SK-N-SH (cell line): ENCODE measurements around the gene GPR137. TPM values are rescaled to one million over a fixed set of nuclear protein-coding genes. Genes with fewer than 3 reads are reported as not detected.

Experiments
- CTCF ChIA-PET: fragments of 300-600, 350-600 bp; formaldehyde crosslinking; extraction: SDS; loops from one replicate; lab custom pipeline; 2021; lab: Yijun Ruan, JAX
- POLR2A ChIA-PET: fragments of 350-600 bp; sonication (Branson Sonifier 250); formaldehyde crosslinking; extraction: SDS; loops from one replicate; lab custom pipeline; 2020; ENCODE audit warnings: antibody characterized with exemption, inconsistent platforms; lab: Yijun Ruan, JAX
- DNase-seq: peaks from one replicate; pipeline ENCODE4 v3.0.0; 2012
- H2AFZ ChIP-seq: fragments of 200-600 bp; sonication (generic); 2 replicates; pipeline ENCODE4 v1.8.1; 2016; ENCODE audit warnings: antibody characterized with exemption, mild to moderate bottlenecking, low read depth
- H3F3A ChIP-seq: fragments of 200-600 bp; sonication (generic); replicated peaks from 2 replicates; pipeline ENCODE3; 2016; ENCODE audit warnings: antibody characterized with exemption, mild to moderate bottlenecking; ENCODE audit not compliant: insufficient read depth
- H3K27ac ChIP-seq, 2 experiments: fragments of 200-500 bp in 1 of 2; fragments of 200-600 bp in 1 of 2; sonication (Bioruptor generic) in 1 of 2; sonication (generic), shearing (Covaris generic) in 1 of 2; 2 replicates each; pipeline versions ENCODE4 v1.5.1 to v1.6.1; 2014 to 2016; ENCODE audit warnings: low read depth in 2 of 2, inconsistent platforms in 1 of 2, low read length in 1 of 2, mild to moderate bottlenecking in 1 of 2, mixed read lengths in 1 of 2
- H3K27me3 ChIP-seq: fragments of 200-600 bp; sonication (generic), shearing (Covaris generic); 2 replicates; pipeline ENCODE4 v1.6.1; 2016; ENCODE audit warnings: mixed run types; ENCODE audit not compliant: insufficient read depth
- H3K36me3 ChIP-seq, 2 experiments: fragments of 200-500 bp in 1 of 2; fragments of 200-600 bp in 1 of 2; sonication (Bioruptor generic) in 1 of 2; sonication (generic) in 1 of 2; replicated peaks in 1 of 2; 2 replicates each; pipeline versions ENCODE3 to v1.5.1; 2014 to 2016; ENCODE audit warnings: low read length in 1 of 2, mild to moderate bottlenecking in 1 of 2; ENCODE audit not compliant: insufficient read depth in 2 of 2, control insufficient read depth in 1 of 2
- H3K4me1 ChIP-seq, 2 experiments: fragments of 200-500 bp in 1 of 2; fragments of 200-600 bp in 1 of 2; sonication (Bioruptor generic) in 1 of 2; sonication (generic), shearing (Covaris generic) in 1 of 2; 2 replicates each; pipeline versions ENCODE4 v1.5.1 to v1.6.1; 2014 to 2016; ENCODE audit warnings: low read depth in 1 of 2, low read length in 1 of 2, mixed run types in 1 of 2; ENCODE audit not compliant: insufficient read depth in 2 of 2, control insufficient read depth in 1 of 2
- H3K4me2 ChIP-seq: fragments of 200-600 bp; sonication (generic), shearing (Covaris generic); 2 replicates; pipeline ENCODE4 v1.6.1; 2017; ENCODE audit warnings: mixed run types
- H3K4me3 ChIP-seq, 2 experiments: fragments of 200-500 bp in 1 of 2; fragments of 200-600 bp in 1 of 2; sonication (Bioruptor generic) in 1 of 2; sonication (generic), shearing (Covaris generic) in 1 of 2; 2 replicates each; pipeline versions ENCODE4 v1.5.1 to v1.8.1; 2014 to 2016; ENCODE audit warnings: low read depth in 2 of 2, inconsistent platforms in 1 of 2, low read length in 1 of 2, mild to moderate bottlenecking in 1 of 2, mixed read lengths in 1 of 2, moderate library complexity in 1 of 2
- H3K79me2 ChIP-seq: fragments of 200-600 bp; sonication (generic); 2 replicates; pipeline ENCODE4 v1.8.1; 2017; ENCODE audit warnings: mild to moderate bottlenecking; ENCODE audit not compliant: insufficient read depth
- H3K9ac ChIP-seq: fragments of 200-600 bp; sonication (generic); 2 replicates; pipeline ENCODE4 v1.6.1; 2017; ENCODE audit warnings: mixed run types
- H3K9me2 ChIP-seq: fragments of 200-600 bp; sonication (generic); 2 replicates; pipeline ENCODE4 v1.6.1; 2017; ENCODE audit warnings: mixed run types
- H3K9me3 ChIP-seq: fragments of 200-600 bp; sonication (generic); 2 replicates; pipeline ENCODE4 v1.6.1; 2017; ENCODE audit warnings: mixed run types, mild to moderate bottlenecking, moderate library complexity
- H4K20me1 ChIP-seq: fragments of 200-600 bp; sonication (generic); 2 replicates; pipeline ENCODE4 v1.6.1; 2017; ENCODE audit warnings: mild to moderate bottlenecking, mixed run types; ENCODE audit not compliant: insufficient read depth
- CTCF ChIP-seq: fragments of 200-600 bp; sonication (generic); IDR thresholded peaks from 2 replicates; pipeline ENCODE4 v1.6.1; 2017; ENCODE audit warnings: antibody characterized with exemption, mild to moderate bottlenecking, moderate library complexity
- EP300 ChIP-seq, 2 experiments: IDR thresholded peaks; 2 replicates each; pipeline versions ENCODE4 v1.4.0 to v1.6.1; 2012; ENCODE audit warnings: borderline replicate concordance in 1 of 2, low read depth in 1 of 2, low read length in 1 of 2
- EZH2phosphoT487 ChIP-seq: fragments of 200-600 bp; sonication (generic); IDR thresholded peaks from 2 replicates; pipeline ENCODE4 v1.6.1; 2017; ENCODE audit warnings: low read depth, mixed run types, mild to moderate bottlenecking, antibody characterized with exemption, moderate library complexity, borderline replicate concordance
- FOSL2 ChIP-seq: IDR thresholded peaks from 2 replicates; pipeline ENCODE4 v1.4.0; 2012; ENCODE audit warnings: low read depth, mild to moderate bottlenecking, moderate library complexity, borderline replicate concordance
- GABPA ChIP-seq: IDR thresholded peaks from 2 replicates; pipeline ENCODE4 v1.4.0; 2012; ENCODE audit warnings: low read depth, mild to moderate bottlenecking
- MAX ChIP-seq: IDR thresholded peaks from 2 replicates; pipeline ENCODE4 v1.4.0; 2012; ENCODE audit warnings: low read depth
- MEF2A ChIP-seq: IDR thresholded peaks from 2 replicates; pipeline ENCODE4 v1.4.0; 2012; ENCODE audit warnings: low read depth, borderline replicate concordance
- POLR2AphosphoS5 ChIP-seq: IDR thresholded peaks from 2 replicates; pipeline ENCODE4 v1.6.1; 2012; ENCODE audit warnings: low read depth, low read length
- RAD21 ChIP-seq: IDR thresholded peaks from 2 replicates; pipeline ENCODE4 v1.6.1; 2012; ENCODE audit warnings: mild to moderate bottlenecking, low read length
- RFX5 ChIP-seq: IDR thresholded peaks from 2 replicates; pipeline ENCODE4 v1.6.1; 2012; ENCODE audit warnings: mild to moderate bottlenecking, improper control_type of control experiment, low read length
- USF1 ChIP-seq: IDR thresholded peaks from 2 replicates; pipeline ENCODE4 v1.4.0; 2012; ENCODE audit warnings: low read depth, borderline replicate concordance
- USF2 ChIP-seq: fragments of 150-350 bp; IDR thresholded peaks from 2 replicates; pipeline ENCODE4 v1.6.1; 2017; ENCODE audit warnings: antibody characterized with exemption, low read length, low read depth, borderline replicate concordance
- YY1 ChIP-seq: IDR thresholded peaks from 2 replicates; pipeline ENCODE4 v1.4.0; 2012; ENCODE audit warnings: low read depth, mild to moderate bottlenecking
- ZBTB33 ChIP-seq: IDR thresholded peaks from 2 replicates; pipeline ENCODE4 v1.4.0; 2012; ENCODE audit warnings: low read depth, borderline replicate concordance
- WGBS: methylation state at CpG from one replicate; pipeline ENCODE4 v1.1.6; 2017; ENCODE audit warnings: low lambda C conversion rate; 5-methylcytosine and 5-hydroxymethylcytosine counted together
- polyA plus RNA-seq, 3 experiments: library from polyadenylated mRNA; depleted of rRNA; stranded (reverse); fragments of >200 nt; gene quantifications; 2 replicates each; pipeline ENCODE4 v1.2.3, GENCODE V29; 2012

The GPR137 gene
- polyA plus RNA-seq, 1 of the 3 experiments (the other 2 are of a cell fraction), result 29.9 TPM

GRCh38 chr11:64248578-64248977 is 37.1 kb upstream of the GPR137 start:
- POLR2A ChIA-PET, result interaction anchor here (12.4 kb wide), 1 partner anchor 21 kb away, joined by 112 read pairs; no protein-coding TSS in a partner anchor

More at GRCh38 chr11:64248578-64248977, 37.1 kb upstream of the GPR137 start:
- Histone ChIP-seq H3K9ac (no peak overlapping the region), H3K9me2 (no peaks in the 10 kb centered on the region), H3K4me1 (peaks cover 15 to 49% of the 10 kb centered on the region in 2 experiments; a peak in 2 of 4 replicates), H3K36me3 (peaks cover 6 to 11% of the 10 kb centered on the region in 2 experiments), H3K27me3 (no peaks in the 10 kb centered on the region), H3F3A (peaks cover 9% of the 10 kb centered on the region), H3K9me3 (no peaks in the 10 kb centered on the region), H3K4me3 (no peak overlapping the region), H3K27ac (no peak overlapping the region; a peak in 1 of 4 replicates), H2AFZ (no peak overlapping the region), H3K4me2 (no peak overlapping the region), H3K79me2 (peaks cover 49% of the 10 kb centered on the region), H4K20me1 (peaks cover 10% of the 10 kb centered on the region)
- CTCF ChIA-PET, result interaction anchor here (0.7 to 4.6 kb wide), 3 partner anchors 21 to 53 kb away, joined by 3 to 89 read pairs (median 3); no protein-coding TSS in a partner anchor
- WGBS, result 100% methylated on average over 1 of the region's 7 CpGs
- no peak for DNase-seq
- TF ChIP-seq FOSL2 (no peak), CTCF (no peak), EZH2phosphoT487 (no peak), ZBTB33 (no peak), RAD21 (no peak), USF2 (no peak), USF1 (no peak), MAX (no peak), EP300 (IDR thresholded peaks at IDR 0.05; ENCODE audit: borderline replicate concordance in 1 of 2, low read depth in 1 of 2, low read length in 1 of 2) (no peak), GABPA (no peak), POLR2AphosphoS5 (no peak), RFX5 (no peak), MEF2A (no peak), YY1 (no peak)
